Testis (tissue), 3 donors: ENCODE data around the gene VTCN1. TPM values are rescaled to one million over a fixed set of nuclear protein-coding genes. Genes with fewer than 3 reads are reported as not detected.

Source experiments
- DNase-seq: peaks from one replicate; pipeline ENCODE4 v3.0.0-alpha.2; 2019
- H3K27ac ChIP-seq, 2 donors: fragments of 200-600 bp; sonication (generic); one replicate each; pipeline ENCODE4 v1.5.1; 2019
- H3K27me3 ChIP-seq: fragments of 200-600 bp; sonication (generic); one replicate; pipeline ENCODE4 v1.5.1; 2019
- H3K36me3 ChIP-seq: fragments of 200-600 bp; sonication (generic); one replicate; pipeline ENCODE4 v1.5.1; 2017; ENCODE audit warnings: low read depth; ENCODE audit errors: missing control alignments
- H3K4me1 ChIP-seq: fragments of 200-600 bp; sonication (generic); one replicate; pipeline ENCODE4 v1.5.1; 2019
- H3K4me3 ChIP-seq, 2 donors: fragments of 200-600 bp; sonication (generic); one replicate each; pipeline ENCODE4 v1.5.1; 2017 to 2019
- H3K9me3 ChIP-seq: fragments of 200-600 bp; sonication (generic); one replicate; pipeline ENCODE4 v1.5.1; 2017
- POLR2A ChIP-seq: fragments of 450-650 bp; IDR thresholded peaks from one replicate; pipeline ENCODE4 v1.6.1; 2017; ENCODE audit warnings: antibody characterized with exemption, mild to moderate bottlenecking, moderate library complexity
- WGBS, 2 donors: methylation state at CpG; one replicate each; pipeline ENCODE4 v1.1.5; 2018; 5-methylcytosine and 5-hydroxymethylcytosine counted together
- intact Hi-C: fragments of 100-400 bp; cut with DNase I; formaldehyde crosslinking; loops from one replicate; pipeline ENCODE4 v1.15.1; 2023; ENCODE audit warnings: low total_unique reads
- polyA plus RNA-seq: library from polyadenylated mRNA; stranded (reverse); fragments of 350-450 nt; fragmentation: Illumina TruSeq; extraction: RNeasy Lipid Tissue Mini Kit (QIAGEN cat#74804); gene quantifications from one replicate; pipeline ENCODE4 v1.2.3, GENCODE V29; 2014; ENCODE audit warnings: low read depth, low replicate concordance; ENCODE audit not compliant: insufficient read depth
- total RNA-seq, 2 donors: library from RNA; depleted of rRNA; stranded (reverse); fragments of >200 nt; gene quantifications; one replicate each; pipeline ENCODE4 v1.2.3, GENCODE V29; 2016
- TF ChIP-seq, protein P1 (sequence below), 3 experiments: fragments of 450-650 bp in 2 of 3; fragments of 200-600 bp in 1 of 3; sonication (generic) in 1 of 3; IDR thresholded peaks; one replicate each; pipeline ENCODE4 v1.5.1; 2016 to 2019; ENCODE audit warnings: antibody characterized with exemption in 3 of 3, mild to moderate bottlenecking in 2 of 3, moderate library complexity in 1 of 3

The VTCN1 gene
- total and polyA plus RNA-seq, 3 donors from 2014 or later: 1.3 to 2.6 (median 1.9) TPM

DNA sequence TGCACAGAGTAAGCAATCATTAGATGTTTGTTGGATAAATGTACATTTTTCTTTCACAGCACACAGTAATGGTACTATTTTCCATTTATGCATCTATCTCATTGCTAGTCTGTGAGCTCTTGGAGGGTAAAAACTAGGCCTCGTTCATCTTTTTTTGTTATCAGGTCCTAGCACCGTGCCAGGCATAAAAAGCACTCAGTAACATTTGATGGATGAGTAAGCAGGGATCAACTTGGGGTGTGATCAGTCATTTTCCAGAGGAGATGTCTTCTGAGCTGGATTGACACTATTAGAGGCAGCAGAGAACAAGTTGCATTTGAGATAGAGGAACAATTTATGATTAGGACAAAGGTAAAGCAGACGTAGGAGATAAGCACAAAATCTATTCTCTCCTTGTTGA is 4.3 kb upstream of the VTCN1 start:
- Histone ChIP-seq H3K36me3 (no peaks in the 10 kb centered on the region), H3K4me1 (no peaks in the 10 kb centered on the region), H3K27ac (no peak overlapping the region), H3K4me3 (no peak overlapping the region), H3K9me3 (no peaks in the 10 kb centered on the region), H3K27me3 (no peaks in the 10 kb centered on the region)
- DNase-seq: no peak
- TF ChIP-seq, protein P1, sequence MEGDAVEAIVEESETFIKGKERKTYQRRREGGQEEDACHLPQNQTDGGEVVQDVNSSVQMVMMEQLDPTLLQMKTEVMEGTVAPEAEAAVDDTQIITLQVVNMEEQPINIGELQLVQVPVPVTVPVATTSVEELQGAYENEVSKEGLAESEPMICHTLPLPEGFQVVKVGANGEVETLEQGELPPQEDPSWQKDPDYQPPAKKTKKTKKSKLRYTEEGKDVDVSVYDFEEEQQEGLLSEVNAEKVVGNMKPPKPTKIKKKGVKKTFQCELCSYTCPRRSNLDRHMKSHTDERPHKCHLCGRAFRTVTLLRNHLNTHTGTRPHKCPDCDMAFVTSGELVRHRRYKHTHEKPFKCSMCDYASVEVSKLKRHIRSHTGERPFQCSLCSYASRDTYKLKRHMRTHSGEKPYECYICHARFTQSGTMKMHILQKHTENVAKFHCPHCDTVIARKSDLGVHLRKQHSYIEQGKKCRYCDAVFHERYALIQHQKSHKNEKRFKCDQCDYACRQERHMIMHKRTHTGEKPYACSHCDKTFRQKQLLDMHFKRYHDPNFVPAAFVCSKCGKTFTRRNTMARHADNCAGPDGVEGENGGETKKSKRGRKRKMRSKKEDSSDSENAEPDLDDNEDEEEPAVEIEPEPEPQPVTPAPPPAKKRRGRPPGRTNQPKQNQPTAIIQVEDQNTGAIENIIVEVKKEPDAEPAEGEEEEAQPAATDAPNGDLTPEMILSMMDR (IDR thresholded peaks at IDR 0.05): no peak
- TF ChIP-seq POLR2A: no peak
- intact Hi-C loops: no loop called here
- WGBS, 2 donors: 47 to 48% methylated on average over 3 of the region's 3 CpGs

DNA sequence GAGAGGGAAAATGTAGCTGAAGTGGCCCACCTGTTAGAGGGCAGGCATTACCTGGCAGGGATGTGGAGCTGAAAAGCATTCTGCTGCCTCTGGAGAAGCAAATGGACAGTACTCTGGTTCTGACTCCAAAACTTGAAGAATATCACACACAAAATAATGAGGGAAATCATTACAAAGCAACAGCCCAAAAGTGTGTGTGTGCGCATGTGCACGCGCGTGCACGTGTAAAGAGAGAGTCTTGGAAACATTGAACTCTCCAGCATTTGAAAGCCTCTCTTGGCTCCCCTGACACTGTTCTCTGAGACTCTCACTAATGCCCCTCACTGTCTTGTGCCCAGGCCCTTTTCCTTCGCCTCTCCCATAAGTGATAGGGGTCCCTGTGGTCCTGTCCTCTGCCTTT is 2.3 kb upstream of the VTCN1 start:
- H3K9me3 ChIP-seq: no peaks in the 10 kb centered on the region
- no peak for TF ChIP-seq POLR2A
- H3K27me3 ChIP-seq: no peaks in the 10 kb centered on the region
- no peaks in the 10 kb centered on the region for H3K36me3 ChIP-seq
- WGBS, 2 donors: 90 to 91% methylated on average over 6 of the region's 6 CpGs
- no peak overlapping the region for H3K27ac ChIP-seq
- H3K4me3 ChIP-seq: no peak overlapping the region
- no peak for DNase-seq
- peaks cover 9% of the 10 kb centered on the region for H3K4me1 ChIP-seq
- intact Hi-C loops: no loop called here

DNA sequence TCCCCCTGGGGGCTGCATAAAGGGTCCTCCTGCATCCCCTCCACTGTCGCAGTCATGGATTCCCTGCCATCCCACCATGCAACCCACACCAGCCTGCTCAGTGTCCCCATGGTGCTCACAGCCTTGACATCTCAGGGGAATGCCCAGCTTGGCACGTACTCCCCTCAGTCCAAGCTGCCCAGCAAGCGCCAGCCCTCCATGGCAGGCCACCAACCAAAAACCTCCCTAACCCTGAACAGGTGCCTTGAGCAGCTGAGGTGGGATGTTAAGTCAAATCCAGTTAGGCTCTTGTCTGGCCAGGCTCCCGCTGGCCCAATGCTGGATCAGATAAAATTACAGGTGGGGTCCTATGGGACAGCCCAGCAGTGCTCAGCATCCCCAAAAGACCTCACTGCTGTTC is 341 bp downstream of the VTCN1 start:
- 95 to 98% methylated on average over 4 of the region's 4 CpGs for WGBS, 2 donors
- Histone ChIP-seq H3K4me1 (peaks cover 9% of the 10 kb centered on the region), H3K9me3 (no peaks in the 10 kb centered on the region), H3K36me3 (no peaks in the 10 kb centered on the region), H3K27ac (no peak overlapping the region), H3K4me3 (no peak overlapping the region), H3K27me3 (no peaks in the 10 kb centered on the region)
- no peak for DNase-seq
- TF ChIP-seq, protein P1 (IDR thresholded peaks at IDR 0.05): no peak
- no peak for TF ChIP-seq POLR2A
- intact Hi-C loops: no loop called here

DNA sequence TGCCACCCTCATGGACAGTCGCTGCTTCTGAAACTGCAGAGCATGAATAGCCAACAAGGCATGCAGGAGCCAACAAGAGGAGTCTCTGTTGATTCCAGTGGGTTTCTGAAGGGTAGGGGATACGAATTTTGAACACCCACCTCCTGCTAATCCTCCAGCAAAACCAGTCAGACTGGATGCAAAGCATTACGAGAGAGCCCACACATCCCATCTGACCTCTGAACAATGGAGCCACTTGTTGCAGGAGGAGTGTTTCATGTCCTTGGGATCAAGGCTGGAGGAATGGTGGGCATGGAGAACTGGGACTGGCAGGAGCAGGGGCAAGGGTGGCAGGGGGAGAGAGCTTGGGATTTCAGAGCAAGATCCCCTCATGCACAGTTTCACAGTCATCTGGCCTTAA is 1.6 kb downstream of the VTCN1 start:
- Histone ChIP-seq H3K36me3 (no peaks in the 10 kb centered on the region), H3K27me3 (no peaks in the 10 kb centered on the region), H3K4me1 (peaks cover 9% of the 10 kb centered on the region), H3K9me3 (no peaks in the 10 kb centered on the region), H3K4me3 (no peak overlapping the region), H3K27ac (no peak overlapping the region)
- intact Hi-C loops: no loop called here
- 65 to 72% methylated on average over 2 to 3 of the region's 3 CpGs for WGBS, 2 donors
- DNase-seq: no peak
- TF ChIP-seq POLR2A: no peak
- TF ChIP-seq, protein P1 (IDR thresholded peaks at IDR 0.05): no peak

DNA sequence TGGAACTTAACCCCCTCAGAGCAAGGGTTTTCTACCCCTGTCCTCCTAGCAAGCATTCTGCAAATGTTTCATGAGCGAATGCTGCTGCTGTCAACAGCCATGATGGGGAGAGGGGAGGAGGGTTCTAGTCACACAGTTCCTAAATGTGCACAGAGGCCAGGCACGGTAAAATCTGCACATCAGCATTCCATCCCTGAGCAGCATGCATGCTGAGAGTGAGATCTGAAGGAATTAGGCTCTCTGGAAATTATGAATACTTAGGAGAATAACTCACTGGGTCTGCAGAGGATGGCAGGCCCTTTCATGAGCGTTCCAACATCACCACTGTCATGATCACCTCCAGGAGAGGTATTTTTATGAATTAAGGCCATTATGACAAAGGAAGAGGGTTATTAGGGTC is 2.1 kb downstream of the VTCN1 start:
- DNase-seq: no peak
- Histone ChIP-seq H3K27ac (no peak overlapping the region), H3K4me1 (peaks cover 9% of the 10 kb centered on the region), H3K9me3 (no peaks in the 10 kb centered on the region), H3K4me3 (no peak overlapping the region), H3K36me3 (no peaks in the 10 kb centered on the region), H3K27me3 (no peaks in the 10 kb centered on the region)
- WGBS, 2 donors: 75 to 82% methylated on average over 3 of the region's 3 CpGs
- intact Hi-C loops: no loop called here
- no peak for TF ChIP-seq POLR2A
- TF ChIP-seq, protein P1 (IDR thresholded peaks at IDR 0.05): no peak
